Renal cortex interstitium (tissue), 11 donors: Measurements from ENCODE around the gene STRADA. TPM values are rescaled to one million over a fixed set of nuclear protein-coding genes. Genes with fewer than 3 reads are reported as not detected.

ENCODE experiments used
- DNase-seq, 11 donors: peaks; one replicate each; pipeline ENCODE4 v3.0.0-alpha.2; 2013; ENCODE audit warnings: low read depth in 9 of 11, low spot score in 4 of 11; ENCODE audit errors: extremely low read depth in 1 of 11
- polyA plus RNA-seq, 3 donors: library from polyadenylated mRNA; unstranded; fragments of 120-200 nt; gene quantifications; one replicate each; pipeline ENCODE4 v1.2.1, GENCODE V29; 2013; ENCODE audit not compliant: insufficient read length in 3 of 3

Gene STRADA
- polyA plus RNA-seq, 3 donors: 46.1 to 73.6 (median 48.7) TPM

DNA sequence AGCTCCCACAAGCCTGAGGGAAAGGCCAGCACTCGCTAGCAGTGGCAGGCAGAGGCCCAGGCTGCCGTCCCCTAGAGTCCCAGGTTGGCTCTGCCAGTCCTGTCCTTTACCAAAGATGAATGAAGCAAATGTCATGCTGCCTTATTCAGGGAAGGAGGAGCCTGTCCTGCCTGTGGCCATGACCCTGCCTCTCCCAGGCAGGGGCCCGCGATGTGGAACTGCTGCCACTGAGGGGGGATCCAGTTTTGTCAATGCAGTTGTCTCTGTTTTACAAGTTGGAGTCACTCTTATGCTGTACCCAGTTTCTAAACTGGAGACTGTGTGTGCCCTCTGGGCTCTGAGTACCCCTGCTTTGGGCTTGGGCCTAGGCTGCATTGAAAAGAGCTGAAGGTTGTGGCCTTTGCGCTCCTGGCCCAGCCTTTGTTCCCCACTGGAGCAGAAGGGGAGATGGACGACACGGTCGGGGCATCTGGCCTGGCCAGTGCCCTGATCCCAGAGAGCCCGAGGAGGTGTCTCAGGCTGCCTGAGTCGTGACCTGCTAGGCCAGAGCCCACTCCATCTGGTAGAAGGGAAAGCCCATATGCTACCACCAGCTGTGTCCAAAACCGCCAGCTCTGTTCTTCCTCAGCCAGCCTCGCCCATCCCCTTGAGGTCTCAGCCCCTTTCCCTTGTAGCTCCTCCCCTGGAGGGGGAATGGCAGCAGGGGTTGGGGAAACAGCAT lies 47.2 kb downstream of the STRADA start:
- DNase-seq: no peak

DNA sequence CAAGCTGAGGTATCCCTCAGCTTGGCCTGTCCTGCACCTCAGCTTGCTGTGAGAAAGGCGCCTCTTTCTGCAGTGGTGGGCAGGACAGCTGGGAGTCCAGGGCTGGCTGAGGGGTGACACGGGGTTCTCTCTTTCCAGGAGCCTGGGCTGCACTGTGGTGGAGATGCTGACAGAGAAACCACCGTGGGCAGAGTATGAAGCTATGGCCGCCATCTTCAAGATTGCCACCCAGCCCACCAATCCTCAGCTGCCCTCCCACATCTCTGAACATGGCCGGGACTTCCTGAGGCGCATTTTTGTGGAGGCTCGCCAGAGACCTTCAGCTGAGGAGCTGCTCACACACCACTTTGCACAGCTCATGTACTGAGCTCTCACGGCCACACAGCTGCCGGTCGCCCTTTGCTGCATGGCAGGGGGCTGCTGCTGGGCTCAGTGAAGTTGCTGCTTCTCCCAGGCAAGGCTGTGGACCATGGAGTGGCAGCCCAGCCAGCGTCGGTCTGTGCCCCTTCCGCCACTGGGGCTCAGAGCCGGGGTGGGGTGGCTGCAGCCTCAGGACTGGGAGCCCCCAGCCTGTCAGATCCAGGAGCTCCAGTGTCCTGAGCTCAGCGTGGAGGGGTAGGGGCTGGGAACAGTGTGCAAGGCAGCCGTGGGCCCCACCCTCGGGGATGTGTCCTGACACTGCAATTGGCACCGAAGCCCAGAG lies 48.0 kb downstream of the STRADA start:
- no peak for DNase-seq

- no peak for DNase-seq
Observed at GRCh38 chr17:63692195-63692816, 49.3 kb downstream of the STRADA start.

DNA sequence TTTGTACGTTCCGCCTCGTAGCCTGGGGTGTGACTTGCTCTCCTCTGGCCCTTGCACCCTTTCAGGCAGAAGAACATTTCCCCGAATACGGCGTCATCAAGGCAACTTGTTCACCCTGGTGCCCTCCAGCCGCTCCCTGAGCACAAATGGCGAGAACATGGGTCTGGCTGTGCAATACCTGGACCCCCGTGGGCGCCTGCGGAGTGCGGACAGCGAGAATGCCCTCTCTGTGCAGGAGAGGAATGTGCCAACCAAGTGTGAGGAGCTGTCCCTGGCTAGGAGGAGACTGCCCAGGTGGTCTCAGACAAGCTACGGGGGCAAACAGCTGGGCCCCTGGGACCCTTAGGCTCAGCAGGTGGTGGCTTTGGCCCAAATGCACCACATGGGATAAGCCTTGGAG lies 52.1 kb downstream of the STRADA start:
- no peak for DNase-seq

- DNase-seq: no peak
Observed at GRCh38 chr17:63688396-63689020, 53.1 kb downstream of the STRADA start.

DNA sequence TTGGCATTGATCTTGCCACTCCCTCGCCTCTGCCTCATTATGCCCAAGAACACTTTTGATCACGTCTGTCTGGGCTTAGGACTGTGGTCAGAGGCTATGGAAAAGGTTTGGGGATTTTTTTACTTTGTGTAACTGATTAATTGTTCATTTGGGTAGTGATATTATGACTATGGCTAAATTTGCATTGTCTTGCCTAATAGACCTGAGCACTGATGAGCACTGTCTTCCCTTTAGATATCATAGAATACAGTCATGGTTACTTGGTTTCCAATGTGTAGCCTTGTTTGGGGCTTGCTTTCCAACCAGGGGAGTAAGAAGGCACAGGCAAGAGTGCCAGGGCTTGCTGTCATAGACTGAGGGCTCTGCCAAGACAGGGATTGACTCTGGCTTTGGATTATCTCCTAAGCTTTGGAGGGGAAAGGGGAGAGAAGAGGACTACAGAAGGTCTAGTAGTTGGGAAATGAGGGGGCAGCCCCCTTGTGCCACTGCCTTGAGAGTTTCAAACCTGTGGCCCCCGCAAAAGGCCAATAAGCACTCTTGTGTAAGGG lies 55.4 kb downstream of the STRADA start:
- DNase-seq: no peak

DNA sequence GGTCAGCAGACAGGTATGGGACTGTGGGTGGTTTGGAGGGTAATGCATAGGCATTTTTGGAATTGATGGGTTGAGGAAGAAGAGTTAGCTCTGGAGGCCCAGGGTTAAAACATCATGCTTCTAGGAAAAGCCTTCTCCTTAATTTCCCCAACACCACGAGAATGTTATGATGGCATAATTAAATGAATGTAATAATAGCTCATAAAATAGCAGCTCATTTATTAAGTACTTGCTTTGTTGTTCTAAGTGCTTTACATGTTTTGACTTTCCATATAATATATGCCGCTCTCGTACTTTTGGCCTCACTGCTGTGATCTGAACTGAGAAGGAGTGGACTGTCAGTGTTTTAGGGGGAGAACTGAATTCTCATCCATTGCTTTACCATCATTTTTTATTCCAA lies 56.0 kb downstream of the STRADA start:
- no peak for DNase-seq

DNA sequence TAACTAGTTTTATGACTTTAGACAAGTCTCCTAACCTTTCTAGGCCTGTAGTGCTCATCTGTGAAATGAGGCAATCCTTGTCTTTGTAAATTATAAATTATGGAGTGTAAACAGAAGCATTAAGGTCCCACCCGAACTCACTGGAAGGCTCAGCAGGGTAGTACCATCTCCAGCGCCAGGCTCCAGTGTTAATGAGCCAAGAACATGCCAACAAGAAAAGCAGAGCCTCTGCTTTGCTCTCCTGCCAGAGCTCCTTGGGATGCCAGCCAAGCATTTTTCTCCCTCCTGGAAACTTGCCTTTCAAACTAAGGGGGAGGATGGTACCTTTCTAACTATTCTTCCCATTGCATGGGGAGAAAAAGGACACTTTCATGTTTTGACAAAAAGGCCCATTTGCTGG lies 56.6 kb downstream of the STRADA start:
- no peak for DNase-seq

- no peak for DNase-seq
Observed at GRCh38 chr17:63682981-63683380, 58.6 kb downstream of the STRADA start.

GRCh38 chr17:63682441-63682840 lies 59.2 kb downstream of the STRADA start:
- no peak for DNase-seq

DNA sequence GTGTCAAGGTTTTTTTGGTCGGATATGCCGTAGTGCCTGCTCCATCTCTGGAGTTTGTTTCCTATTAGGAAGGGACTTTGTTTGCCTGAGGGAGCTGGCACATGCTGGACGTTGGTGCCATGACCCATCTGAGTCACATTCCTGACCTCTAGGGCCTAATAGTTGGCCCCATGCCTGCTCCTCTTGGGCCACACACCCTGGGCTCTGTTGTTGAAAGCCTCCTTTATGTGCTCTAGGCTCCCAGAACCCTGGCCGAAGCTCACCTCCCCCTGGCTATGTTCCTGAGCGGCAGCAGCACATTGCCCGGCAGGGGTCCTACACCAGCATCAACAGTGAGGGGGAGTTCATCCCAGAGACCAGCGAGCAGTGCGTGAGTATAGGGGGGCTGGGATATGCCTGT lies 60.1 kb downstream of the STRADA start:
- DNase-seq: no peak

DNA sequence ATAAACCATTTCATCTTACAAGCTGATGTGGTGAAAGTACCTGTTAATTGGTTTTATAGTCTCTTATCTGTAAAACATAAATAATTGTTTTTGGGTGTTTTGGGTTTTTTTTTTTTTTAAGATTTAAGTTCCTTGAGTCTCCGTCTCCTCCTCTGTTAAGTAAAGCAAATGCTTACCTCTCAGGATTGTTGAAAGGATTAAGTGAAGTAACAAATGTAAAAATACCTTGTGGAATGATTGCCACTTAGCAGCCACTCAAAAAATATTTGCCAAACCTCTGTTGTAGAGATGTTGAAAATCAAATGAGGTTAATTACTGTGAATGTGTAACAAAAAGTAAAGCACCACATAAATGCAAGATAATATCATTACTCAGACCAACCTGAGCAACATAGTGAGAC lies 60.9 kb downstream of the STRADA start:
- no peak for DNase-seq

DNA sequence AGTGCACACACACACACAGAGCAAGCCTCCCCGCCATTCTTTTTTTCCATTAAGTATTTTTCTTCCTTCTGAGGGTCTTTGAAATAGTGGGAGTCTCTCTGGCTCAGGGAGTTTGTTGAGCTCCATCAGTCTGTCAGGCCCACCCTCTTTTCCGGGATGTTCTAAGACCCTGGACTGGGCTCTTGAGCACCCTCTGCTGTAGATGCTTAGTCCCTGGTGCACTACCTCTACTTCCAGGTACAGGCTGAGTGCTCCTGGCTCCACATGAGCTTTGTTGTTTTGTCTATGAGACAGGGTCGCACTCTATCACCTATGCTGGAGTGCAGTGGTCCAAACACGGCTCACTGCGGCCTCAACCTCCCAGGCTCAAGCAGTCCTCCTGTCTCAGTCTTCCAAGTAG lies 62.4 kb downstream of the STRADA start:
- no peak for DNase-seq

DNA sequence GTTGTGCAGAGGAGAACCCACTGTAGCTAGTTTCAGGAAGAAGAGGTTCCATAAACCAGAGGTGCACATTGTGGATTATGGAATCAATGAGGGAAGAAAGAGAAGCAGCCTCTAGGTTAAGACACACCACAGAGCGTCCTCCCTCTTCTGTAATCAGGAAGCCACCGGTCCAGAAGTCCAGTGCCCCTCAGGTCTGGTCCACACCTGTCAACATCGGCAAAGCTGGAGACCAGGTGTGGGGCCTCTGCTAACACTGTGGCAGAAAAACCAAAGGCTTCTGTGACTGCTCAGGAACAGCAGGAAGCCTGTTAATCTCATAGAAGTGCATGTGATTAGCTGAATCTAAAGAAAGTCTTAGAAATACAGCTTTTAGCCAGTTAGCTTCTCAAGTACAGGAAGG lies 65.0 kb downstream of the STRADA start:
- no peak for DNase-seq

DNA sequence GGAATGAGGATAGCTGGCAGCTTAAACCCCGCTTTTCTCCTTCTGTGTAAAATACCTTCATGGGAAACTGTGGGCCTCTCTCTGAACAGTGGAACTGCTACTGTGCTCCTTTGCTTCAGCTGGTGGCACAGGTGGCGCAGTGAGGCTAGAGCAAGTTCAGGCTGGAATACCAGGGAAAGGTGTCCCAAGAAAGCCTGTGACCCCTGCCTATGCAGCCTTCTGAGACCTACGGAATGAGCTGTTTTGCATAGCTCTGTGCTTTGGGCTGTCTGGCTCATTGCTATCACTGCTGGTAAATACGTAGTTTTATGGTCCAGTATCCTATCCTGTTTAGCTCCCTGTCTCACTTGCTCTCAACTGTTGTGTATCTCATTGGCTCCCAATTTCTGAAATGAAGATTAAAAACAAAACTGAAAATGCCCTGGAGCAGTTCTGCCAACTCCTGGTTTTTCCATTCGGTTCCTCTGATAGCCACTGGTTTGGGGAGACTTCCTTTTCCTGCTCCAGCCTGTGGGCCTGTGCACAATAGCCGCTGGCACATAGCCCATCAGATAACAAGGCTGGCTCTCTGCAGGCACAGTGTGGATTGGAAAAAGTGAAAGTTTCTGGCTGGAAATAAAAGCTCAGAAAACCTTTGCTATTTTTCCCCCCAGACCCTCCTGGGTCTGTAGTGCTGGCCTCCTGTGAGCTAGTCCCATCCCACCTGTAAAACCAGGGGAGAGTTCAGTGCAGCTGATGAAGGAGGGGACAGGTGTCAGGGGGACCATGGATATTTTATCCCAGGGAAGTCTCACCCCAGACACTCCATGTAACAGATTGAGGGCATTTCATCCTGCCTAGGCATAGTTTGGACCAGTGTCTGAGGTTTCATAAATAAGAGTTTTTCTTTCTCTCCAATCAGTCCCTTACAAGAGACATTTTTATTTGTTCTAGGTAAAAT lies 65.7 kb downstream of the STRADA start:
- DNase-seq: peak in 7 of 11 donors; percentile 38 to 77 (median 65)

DNA sequence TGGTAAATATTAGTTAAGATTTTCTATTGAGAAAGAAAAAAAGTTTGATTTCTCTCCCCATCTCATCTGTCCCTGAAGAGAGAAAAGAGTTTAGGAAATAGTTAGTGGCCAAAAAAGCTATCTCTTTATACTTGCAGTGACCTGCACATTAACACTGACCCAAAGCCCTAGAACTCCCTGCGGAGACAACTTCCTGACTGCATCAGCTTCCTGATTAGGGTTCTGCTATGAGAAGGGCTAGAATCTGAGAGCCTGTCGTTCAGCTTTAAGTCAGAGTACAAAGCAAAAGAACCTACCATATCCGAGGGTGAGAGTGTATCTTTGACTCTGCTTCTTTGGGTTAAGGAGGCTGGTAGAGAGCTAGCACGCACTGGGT lies 66.4 kb downstream of the STRADA start:
- DNase-seq: no peak

DNA sequence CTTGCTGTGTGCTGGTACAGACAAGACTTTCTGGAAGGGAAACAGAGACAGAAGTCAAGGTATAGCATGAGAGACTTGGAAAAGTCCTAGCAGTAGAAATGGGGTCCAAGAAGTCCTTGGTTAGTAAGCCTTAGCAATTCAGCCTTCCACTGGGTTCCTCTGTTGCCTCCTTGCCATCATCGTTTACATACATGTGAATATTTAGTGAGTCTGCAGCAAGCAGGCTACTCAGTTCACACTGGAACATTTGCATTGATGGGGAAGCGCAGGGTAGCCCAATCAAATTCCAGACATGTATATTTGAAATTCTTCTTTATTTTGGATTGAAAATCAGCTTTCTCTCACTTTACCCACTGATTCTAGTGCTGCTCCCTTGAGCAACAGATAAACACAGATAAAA lies 68.7 kb downstream of the STRADA start:
- DNase-seq: no peak

DNA sequence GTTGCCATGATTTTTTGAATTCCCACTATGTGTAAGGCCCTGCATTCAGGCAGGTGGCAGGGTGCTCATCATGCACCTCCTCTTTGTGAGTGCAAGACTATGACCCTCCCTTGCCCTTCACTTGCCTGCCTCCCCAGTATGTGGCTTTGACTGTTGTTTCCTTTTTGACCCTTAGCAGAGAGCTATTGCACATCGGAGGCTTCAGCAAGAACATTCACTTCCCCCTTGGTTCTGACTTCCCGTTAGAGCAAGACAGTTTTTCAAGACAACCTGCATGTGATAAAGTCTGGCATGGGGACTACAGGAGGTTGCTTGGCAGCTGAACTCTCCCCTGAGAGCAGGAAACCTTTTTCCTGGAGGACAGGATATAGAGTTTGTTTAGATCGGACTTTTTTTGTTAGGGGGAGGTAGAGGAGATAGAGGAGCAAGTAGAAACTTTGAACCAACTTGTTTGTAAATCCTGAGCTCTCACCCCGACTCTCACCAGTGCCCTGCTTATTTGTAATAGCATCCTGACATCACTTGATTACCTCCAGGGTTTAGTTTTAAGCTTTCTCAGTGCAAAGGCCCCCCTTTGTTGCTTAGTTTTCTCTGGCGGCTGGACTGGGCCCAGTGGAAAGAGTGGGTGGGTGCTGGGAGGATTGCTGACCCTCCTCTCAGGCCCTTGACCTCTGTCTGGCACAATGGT lies 75.9 kb downstream of the STRADA start:
- DNase-seq: no peak
